ENCODE data around the gene CRIM1.

DNA sequence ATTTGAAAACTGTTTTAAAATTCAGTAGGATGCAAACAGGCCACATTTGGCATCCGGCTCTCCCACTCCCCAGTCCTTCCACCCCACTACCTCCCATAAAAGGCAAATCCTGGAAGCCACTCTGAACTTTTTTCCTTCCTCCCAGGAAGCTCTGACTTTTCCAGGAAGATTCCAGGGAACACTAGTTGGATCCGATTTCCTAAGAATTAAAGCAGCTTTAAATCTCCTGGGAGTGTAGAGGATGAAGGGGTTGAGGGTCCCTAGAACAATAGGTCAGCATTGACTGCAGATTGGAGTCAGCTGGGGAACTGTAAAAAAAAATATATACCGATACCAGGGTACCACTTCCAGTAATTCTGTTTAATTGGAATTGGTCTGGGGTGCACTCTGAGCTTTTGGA is 76.9 kb downstream of the CRIM1 start:
- TF ChIP-seq, protein P1, sequence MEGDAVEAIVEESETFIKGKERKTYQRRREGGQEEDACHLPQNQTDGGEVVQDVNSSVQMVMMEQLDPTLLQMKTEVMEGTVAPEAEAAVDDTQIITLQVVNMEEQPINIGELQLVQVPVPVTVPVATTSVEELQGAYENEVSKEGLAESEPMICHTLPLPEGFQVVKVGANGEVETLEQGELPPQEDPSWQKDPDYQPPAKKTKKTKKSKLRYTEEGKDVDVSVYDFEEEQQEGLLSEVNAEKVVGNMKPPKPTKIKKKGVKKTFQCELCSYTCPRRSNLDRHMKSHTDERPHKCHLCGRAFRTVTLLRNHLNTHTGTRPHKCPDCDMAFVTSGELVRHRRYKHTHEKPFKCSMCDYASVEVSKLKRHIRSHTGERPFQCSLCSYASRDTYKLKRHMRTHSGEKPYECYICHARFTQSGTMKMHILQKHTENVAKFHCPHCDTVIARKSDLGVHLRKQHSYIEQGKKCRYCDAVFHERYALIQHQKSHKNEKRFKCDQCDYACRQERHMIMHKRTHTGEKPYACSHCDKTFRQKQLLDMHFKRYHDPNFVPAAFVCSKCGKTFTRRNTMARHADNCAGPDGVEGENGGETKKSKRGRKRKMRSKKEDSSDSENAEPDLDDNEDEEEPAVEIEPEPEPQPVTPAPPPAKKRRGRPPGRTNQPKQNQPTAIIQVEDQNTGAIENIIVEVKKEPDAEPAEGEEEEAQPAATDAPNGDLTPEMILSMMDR (IDR thresholded peaks at IDR 0.05) = no peak
- TF ChIP-seq ZFX (IDR thresholded peaks at IDR 0.05; ENCODE audit: borderline replicate concordance) = no peak

Measured in 22Rv1 (cell line).